A549 (cell line): ENCODE results near the gene FBXL20. TPM values are rescaled to one million over a fixed set of nuclear protein-coding genes. Genes with fewer than 3 reads are reported as not detected.
A peak's percentile ranks its signal among the peaks of the same experiment; 100 is the strongest.

Experiments
- ATAC-seq, 2 experiments: fragments of 200-7000 bp in 1 of 2; fragments of >200 bp in 1 of 2; cut with Nextera tagmentation in 1 of 2; cut with Tn5 transposase in 1 of 2; 3 replicates each; pipeline versions ENCODE4 v1.8.0 to v1.9.1; 2018 to 2020; ENCODE audit warnings: mild to moderate bottlenecking in 1 of 2, moderate library complexity in 1 of 2
- CTCF ChIA-PET: fragments of 300-600 bp; sonication (Branson Sonifier 250); formaldehyde crosslinking; extraction: SDS; loops from one replicate; lab custom pipeline; 2021; ENCODE audit warnings: antibody characterized with exemption, inconsistent platforms; lab: Yijun Ruan, JAX
- POLR2A ChIA-PET: fragments of 350-600 bp; formaldehyde crosslinking; extraction: SDS; loops from one replicate; lab custom pipeline; 2021; ENCODE audit warnings: antibody characterized with exemption, inconsistent platforms; lab: Yijun Ruan, JAX
- DNase-seq, 2 experiments: peaks; one replicate each; pipeline versions ENCODE4 v3.0.0 to v3.0.0-alpha.2; 2011 to 2016; ENCODE audit warnings: low read depth in 1 of 2, low spot score in 1 of 2
- FAIRE-seq: peaks from 2 replicates; lab custom pipeline; 2011; peaks lifted over from hg19 to GRCh38; lab: Jason Lieb, UNC
- H3K27ac ChIP-seq, 2 experiments: fragments of >200 bp; sonication (Bioruptor Twin); formaldehyde crosslinking; 3 replicates each; pipeline ENCODE4 v1.5.1; 2016 to 2017
- H3K4me1 ChIP-seq: fragments of >200 bp; sonication (Bioruptor Twin); formaldehyde crosslinking; 3 replicates; pipeline ENCODE4 v1.6.1; 2016
- H3K4me2 ChIP-seq: fragments of >200 bp; sonication (Bioruptor Twin); formaldehyde crosslinking; 3 replicates; pipeline ENCODE4 v1.6.1; 2016
- H3K4me3 ChIP-seq: fragments of >200 bp; sonication (Bioruptor Twin); formaldehyde crosslinking; 3 replicates; pipeline ENCODE4 v1.5.1; 2016
- H3K9me3 ChIP-seq: fragments of >200 bp; sonication (Bioruptor Twin); formaldehyde crosslinking; 3 replicates; pipeline ENCODE4 v1.6.1; 2016
- BHLHE40 ChIP-seq: IDR thresholded peaks from 2 replicates; pipeline ENCODE4 v1.6.1; 2012; ENCODE audit warnings: low read depth, low read length, inconsistent platforms
- FOSB ChIP-seq: fragments of 250-450 bp; sonication (Bioruptor Pico); IDR thresholded peaks from 2 replicates; pipeline ENCODE4 v1.5.0; 2020; ENCODE audit warnings: mild to moderate bottlenecking, moderate library complexity
- FOXS1 ChIP-seq: fragments of 250-450 bp; sonication (Bioruptor Pico); IDR thresholded peaks from 2 replicates; pipeline ENCODE4 v1.5.0; 2020; ENCODE audit warnings: mild to moderate bottlenecking, moderate library complexity
- HOXB5 ChIP-seq: fragments of 250-450 bp; sonication (Bioruptor Pico); IDR thresholded peaks from 2 replicates; pipeline ENCODE4 v1.5.0; 2020; ENCODE audit warnings: mild to moderate bottlenecking, moderate library complexity
- NFE2L2 ChIP-seq: fragments of 150-350 bp; conservative IDR thresholded peaks from 2 replicates; pipeline ENCODE4 v1.6.1; 2014; ENCODE audit warnings: low read length
- PHF8 ChIP-seq: fragments of 200-600 bp; sonication (generic); IDR thresholded peaks from 2 replicates; pipeline ENCODE4 v1.6.1; 2016; ENCODE audit warnings: low read depth, mild to moderate bottlenecking, antibody characterized with exemption, moderate library complexity, borderline replicate concordance
- POLR2A ChIP-seq: IDR thresholded peaks from 2 replicates; pipeline ENCODE4 v1.6.1; 2012; ENCODE audit warnings: mild to moderate bottlenecking, low read length
- REST ChIP-seq: fragments of 200-600 bp; sonication (generic); IDR thresholded peaks from 2 replicates; pipeline ENCODE4 v1.6.1; 2016; ENCODE audit warnings: antibody characterized with exemption, mild to moderate bottlenecking, moderate library complexity
- RFX5 ChIP-seq: fragments of 450-650 bp; IDR thresholded peaks from 2 replicates; pipeline ENCODE4 v1.7.1; 2014; ENCODE audit warnings: antibody characterized with exemption, mild to moderate bottlenecking, moderate library complexity
- RNF2 ChIP-seq: fragments of 200-600 bp; sonication (generic); IDR thresholded peaks from 2 replicates; pipeline ENCODE4 v1.6.1; 2016; ENCODE audit warnings: low read depth, mild to moderate bottlenecking, antibody characterized with exemption, moderate library complexity, borderline replicate concordance
- SMC3 ChIP-seq: fragments of >200 bp; sonication (Bioruptor Twin); formaldehyde crosslinking; IDR thresholded peaks from 3 replicates; pipeline ENCODE4 v1.6.1; 2018; ENCODE audit warnings: inconsistent platforms
- TFCP2L1 ChIP-seq: fragments of 250-450 bp; sonication (Bioruptor Pico); IDR thresholded peaks from 2 replicates; pipeline ENCODE4 v1.5.0; 2021; ENCODE audit warnings: mild to moderate bottlenecking
- TP53 ChIP-seq: fragments of 250-450 bp; sonication (Bioruptor Pico); IDR thresholded peaks from 2 replicates; pipeline ENCODE4 v1.5.0; 2021; ENCODE audit warnings: mild to moderate bottlenecking, moderate library complexity
- ZC3H11A ChIP-seq: fragments of 450-650 bp; IDR thresholded peaks from 2 replicates; pipeline ENCODE4 v1.6.1; 2014; ENCODE audit warnings: antibody characterized with exemption, mild to moderate bottlenecking
- WGBS: methylation state at CpG from one replicate; pipeline ENCODE4 v1.1.6; 2017; ENCODE audit errors: missing lambda C conversion rate; 5-methylcytosine and 5-hydroxymethylcytosine counted together
- polyA plus RNA-seq, 4 experiments: library from polyadenylated mRNA; depleted of rRNA in 3 of 4; stranded (reverse); fragments of >200 nt; fragmentation: RNase III in 1 of 4; extraction: RNeasy Plus Mini Kit Qiagen cat#74134 plus additional on column Dnase treatment in 1 of 4; gene quantifications; 2 replicates in 3 of 4; 3 replicates in 1 of 4; pipeline ENCODE4 v1.2.3, GENCODE V29; 2011 to 2017
- TF ChIP-seq, protein P1 (sequence below): fragments of 450-650 bp; IDR thresholded peaks from 2 replicates; pipeline ENCODE4 v1.6.1; 2014; ENCODE audit warnings: antibody characterized with exemption
- TF ChIP-seq, protein P2 (sequence below): IDR thresholded peaks from 2 replicates; pipeline ENCODE4 v1.6.1; 2012
- TF ChIP-seq, protein P3 (sequence below): fragments of 250-450 bp; sonication (Bioruptor Pico); IDR thresholded peaks from 2 replicates; pipeline ENCODE4 v1.5.0; 2020; ENCODE audit warnings: low read depth, mild to moderate bottlenecking, moderate library complexity

FBXL20 gene
- polyA plus RNA-seq, 2 of the 4 experiments (the other 2 are of a cell fraction) = 5.7 to 6.7 TPM

- ChIA-PET POLR2A (interaction anchor here (0.7 to 2.5 kb wide), 5 partner anchors 38 to 157 kb away, joined by 3 to 34 read pairs (median 6); partner anchors contain the start of genes FBXL20 and RPL19), CTCF (interaction anchor here (0.6 to 21.6 kb wide), 62 partner anchors 8 to 559 kb away, joined by 3 to 1140 read pairs (median 4); partner anchors contain the start of genes ARL5C, CACNB1, FBXL20 and LASP1NB)
- no peak overlapping the region for H3K4me2 ChIP-seq
- DNase-seq = no peak
- no peaks in the 10 kb centered on the region for H3K9me3 ChIP-seq
- no peak overlapping the region for H3K27ac ChIP-seq
- 75% methylated on average over 10 of the region's 11 CpGs for WGBS
- peaks cover 11% of the 10 kb centered on the region; the same call in 2 of the 3 replicates for H3K4me1 ChIP-seq
- no peak for FAIRE-seq
- peak; percentile 11 to 30; a peak in 5 of 6 replicates for ATAC-seq
- TF ChIP-seq ZC3H11A (no peak), BHLHE40 (no peak), REST (no peak), NFE2L2 (no peak), FOSB (CRISPR knock-in tag) (no peak), TP53 (CRISPR knock-in tag) (no peak), PHF8 (no peak), FOXS1 (CRISPR knock-in tag) (no peak), RFX5 (no peak), POLR2A (no peak), RNF2 (no peak)
- no peak overlapping the region for H3K4me3 ChIP-seq
Observed at GRCh38 chr17:39244016-39244599, 157.3 kb downstream of the FBXL20 start.

GRCh38 chr17:39243155-39243554, 158.3 kb downstream of the FBXL20 start:
- POLR2A ChIA-PET = no interaction called here
- WGBS = 82% methylated on average over 8 of the region's 8 CpGs
- ATAC-seq (no peak), DNase-seq (no peak)
- peaks cover 13% of the 10 kb centered on the region for H3K4me1 ChIP-seq
- CTCF ChIA-PET = interaction anchor here (0.6 to 21.6 kb wide), 9 partner anchors 7 to 883 kb away, joined by 3 to 1140 read pairs (median 47); partner anchors contain the start of genes ARL5C, CACNB1, PLXDC1 and RPL19
- TF ChIP-seq SMC3 = no peak
- TF ChIP-seq, protein P1, sequence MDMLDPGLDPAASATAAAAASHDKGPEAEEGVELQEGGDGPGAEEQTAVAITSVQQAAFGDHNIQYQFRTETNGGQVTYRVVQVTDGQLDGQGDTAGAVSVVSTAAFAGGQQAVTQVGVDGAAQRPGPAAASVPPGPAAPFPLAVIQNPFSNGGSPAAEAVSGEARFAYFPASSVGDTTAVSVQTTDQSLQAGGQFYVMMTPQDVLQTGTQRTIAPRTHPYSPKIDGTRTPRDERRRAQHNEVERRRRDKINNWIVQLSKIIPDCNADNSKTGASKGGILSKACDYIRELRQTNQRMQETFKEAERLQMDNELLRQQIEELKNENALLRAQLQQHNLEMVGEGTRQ = no peak
- no peak for TF ChIP-seq TFCP2L1 (CRISPR knock-in tag)
- TF ChIP-seq, all 56 proteins: peak for 0
- no peaks in the 10 kb centered on the region for H3K9me3 ChIP-seq
- FAIRE-seq = no peak
- H3K4me3 ChIP-seq = no peak overlapping the region
- no peak overlapping the region for H3K4me2 ChIP-seq
- H3K27ac ChIP-seq = no peak overlapping the region

DNA sequence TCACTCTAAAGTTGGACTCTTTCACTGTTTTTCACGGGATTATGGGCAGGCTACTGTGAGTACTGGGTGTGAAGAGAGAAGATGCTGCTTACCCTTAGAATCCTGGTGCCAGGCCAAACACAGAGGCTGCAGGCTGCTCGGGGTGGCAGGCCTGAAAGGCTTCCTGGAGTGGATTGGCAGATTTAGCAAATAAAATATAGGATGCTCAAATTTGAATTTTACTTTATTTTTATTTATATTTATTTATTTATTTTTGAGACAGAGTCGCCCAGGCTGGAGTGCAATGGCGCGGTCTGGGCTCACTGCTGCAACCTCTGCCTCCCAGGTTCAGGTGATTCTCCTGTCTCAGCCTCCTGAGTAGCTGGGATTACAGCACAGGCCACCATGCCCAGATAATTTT, 160.8 kb downstream of the FBXL20 start:
- TF ChIP-seq POLR2A = no peak
- TF ChIP-seq, protein P2, sequence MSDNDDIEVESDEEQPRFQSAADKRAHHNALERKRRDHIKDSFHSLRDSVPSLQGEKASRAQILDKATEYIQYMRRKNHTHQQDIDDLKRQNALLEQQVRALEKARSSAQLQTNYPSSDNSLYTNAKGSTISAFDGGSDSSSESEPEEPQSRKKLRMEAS = no peak
- TF ChIP-seq, protein P3, sequence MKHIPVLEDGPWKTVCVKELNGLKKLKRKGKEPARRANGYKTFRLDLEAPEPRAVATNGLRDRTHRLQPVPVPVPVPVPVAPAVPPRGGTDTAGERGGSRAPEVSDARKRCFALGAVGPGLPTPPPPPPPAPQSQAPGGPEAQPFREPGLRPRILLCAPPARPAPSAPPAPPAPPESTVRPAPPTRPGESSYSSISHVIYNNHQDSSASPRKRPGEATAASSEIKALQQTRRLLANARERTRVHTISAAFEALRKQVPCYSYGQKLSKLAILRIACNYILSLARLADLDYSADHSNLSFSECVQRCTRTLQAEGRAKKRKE (CRISPR knock-in tag) = no peak
- no peak for TF ChIP-seq HOXB5 (CRISPR knock-in tag)
- DNase-seq (no peak), FAIRE-seq (no peak), ATAC-seq (no peak)
- Histone ChIP-seq H3K4me2 (no peak overlapping the region), H3K4me3 (no peak overlapping the region), H3K27ac (no peak overlapping the region), H3K4me1 (peaks cover 37% of the 10 kb centered on the region), H3K9me3 (no peaks in the 10 kb centered on the region)
- ChIA-PET CTCF (interaction anchor here (0.6 to 21.6 kb wide), 7 partner anchors 5 to 181 kb away, joined by 3 to 1140 read pairs (median 355); partner anchors contain the start of genes ARL5C, CACNB1, PLXDC1 and RPL19), POLR2A (no interaction called here)
- 72% methylated on average over 5 of the region's 5 CpGs for WGBS
